Measurements from ENCODE around the gene TMTC2. TPM values are rescaled to one million over a fixed set of nuclear protein-coding genes. Genes with fewer than 3 reads are reported as not detected.
A peak's percentile ranks its signal among the peaks of the same experiment; 100 is the strongest.

Gene TMTC2
- total and polyA plus RNA-seq, 5 donors from 2014 or later: 0.10 to 6.3 (median 0.21) TPM

DNA sequence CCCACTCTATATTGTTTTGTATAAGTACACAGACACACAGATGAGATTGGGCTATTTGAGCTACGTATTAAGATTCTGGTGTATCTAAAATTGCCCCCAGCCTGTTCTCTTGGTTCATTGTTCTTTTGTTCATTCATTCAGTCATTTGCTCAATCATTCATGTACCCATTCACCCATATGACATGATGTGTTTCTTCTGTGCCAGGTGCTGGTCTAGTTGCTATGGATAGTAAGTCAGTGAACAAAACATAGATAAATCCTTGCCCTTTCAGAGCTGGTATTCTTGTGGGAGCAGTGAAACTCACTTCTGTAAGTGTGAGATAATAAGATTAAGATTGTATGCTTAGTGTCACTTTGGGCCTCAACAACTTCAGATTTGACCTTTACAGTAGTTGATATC lies 191.3 kb downstream of the TMTC2 start:
- no peaks in the 10 kb centered on the region for H3K27me3 ChIP-seq (ENCODE audit: control insufficient read depth, insufficient read depth, low read length)

DNA sequence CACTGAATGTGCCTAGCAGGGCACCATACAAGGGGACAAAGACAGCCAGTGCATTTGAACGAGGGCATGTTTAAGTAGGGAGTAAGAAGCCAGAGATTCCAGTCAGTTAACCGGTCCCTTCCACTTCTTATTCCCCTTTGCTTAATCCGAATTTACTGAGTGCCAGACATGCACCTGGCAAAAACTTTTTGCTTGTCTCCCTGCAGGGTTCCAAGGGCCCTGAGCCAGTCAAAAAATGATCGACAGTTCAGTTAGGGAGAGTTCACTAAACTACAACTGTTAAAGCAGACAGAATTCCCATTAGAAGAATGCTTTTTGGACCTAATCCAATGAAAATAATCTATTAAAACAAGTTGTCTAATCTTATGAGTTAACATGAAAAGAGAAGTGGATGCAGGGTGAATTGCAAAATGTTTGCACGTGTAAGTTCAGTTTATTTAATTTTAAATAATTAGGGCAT lies 193.8 kb downstream of the TMTC2 start:
- H3K27ac ChIP-seq (ENCODE audit: insufficient read depth, low read length, poor library complexity, severe bottlenecking): no peak overlapping the region
- no peaks in the 10 kb centered on the region for H3K27me3 Mint-ChIP-seq
- H3K4me1 ChIP-seq (ENCODE audit: control insufficient read depth, insufficient read depth, low read length, poor library complexity, severe bottlenecking): no peaks in the 10 kb centered on the region
- no peaks in the 10 kb centered on the region for H3K9me3 ChIP-seq (ENCODE audit: control insufficient read depth in 2 of 2, low read length in 2 of 2)
- H3K36me3 ChIP-seq (ENCODE audit: control insufficient read depth, insufficient read depth, low read length): no peaks in the 10 kb centered on the region
- H3K4me3 ChIP-seq (ENCODE audit: low read depth, low read length): no peak overlapping the region
- DNase-seq (no peak), ATAC-seq (ENCODE audit: low read depth in 2 of 2) (no peak)
- H3K9me3 Mint-ChIP-seq: peaks cover 0 to 2% (median 0%) of the 10 kb centered on the region in 7 donors
- H3K27ac Mint-ChIP-seq: no peak overlapping the region
- H3K4me3 Mint-ChIP-seq: no peak overlapping the region
- no peaks in the 10 kb centered on the region for H3K27me3 ChIP-seq (ENCODE audit: control insufficient read depth, insufficient read depth, low read length)
- H3K36me3 Mint-ChIP-seq: no peaks in the 10 kb centered on the region
- no peaks in the 10 kb centered on the region for H3K4me1 Mint-ChIP-seq

More for the DNA sequence above, 191.3 kb downstream of the TMTC2 start:
- Histone ChIP-seq H3K4me1 (ENCODE audit: control insufficient read depth, insufficient read depth, low read length, poor library complexity, severe bottlenecking) (no peaks in the 10 kb centered on the region), H3K4me3 (ENCODE audit: low read depth, low read length) (no peak overlapping the region), H3K36me3 (ENCODE audit: control insufficient read depth, insufficient read depth, low read length) (no peaks in the 10 kb centered on the region), H3K9me3 (ENCODE audit: control insufficient read depth in 2 of 2, low read length in 2 of 2) (no peaks in the 10 kb centered on the region), H3K27ac (ENCODE audit: insufficient read depth, low read length, poor library complexity, severe bottlenecking) (no peak overlapping the region)
- ATAC-seq (ENCODE audit: low read depth in 2 of 2) (no peak), DNase-seq (no peak)
- H3K4me1 Mint-ChIP-seq: no peaks in the 10 kb centered on the region
- no peaks in the 10 kb centered on the region for H3K27me3 Mint-ChIP-seq
- H3K27ac Mint-ChIP-seq: no peak overlapping the region
- no peak overlapping the region for H3K4me3 Mint-ChIP-seq
- no peaks in the 10 kb centered on the region for H3K36me3 Mint-ChIP-seq
- peaks cover 0 to 2% (median 0%) of the 10 kb centered on the region in 7 donors for H3K9me3 Mint-ChIP-seq

DNA sequence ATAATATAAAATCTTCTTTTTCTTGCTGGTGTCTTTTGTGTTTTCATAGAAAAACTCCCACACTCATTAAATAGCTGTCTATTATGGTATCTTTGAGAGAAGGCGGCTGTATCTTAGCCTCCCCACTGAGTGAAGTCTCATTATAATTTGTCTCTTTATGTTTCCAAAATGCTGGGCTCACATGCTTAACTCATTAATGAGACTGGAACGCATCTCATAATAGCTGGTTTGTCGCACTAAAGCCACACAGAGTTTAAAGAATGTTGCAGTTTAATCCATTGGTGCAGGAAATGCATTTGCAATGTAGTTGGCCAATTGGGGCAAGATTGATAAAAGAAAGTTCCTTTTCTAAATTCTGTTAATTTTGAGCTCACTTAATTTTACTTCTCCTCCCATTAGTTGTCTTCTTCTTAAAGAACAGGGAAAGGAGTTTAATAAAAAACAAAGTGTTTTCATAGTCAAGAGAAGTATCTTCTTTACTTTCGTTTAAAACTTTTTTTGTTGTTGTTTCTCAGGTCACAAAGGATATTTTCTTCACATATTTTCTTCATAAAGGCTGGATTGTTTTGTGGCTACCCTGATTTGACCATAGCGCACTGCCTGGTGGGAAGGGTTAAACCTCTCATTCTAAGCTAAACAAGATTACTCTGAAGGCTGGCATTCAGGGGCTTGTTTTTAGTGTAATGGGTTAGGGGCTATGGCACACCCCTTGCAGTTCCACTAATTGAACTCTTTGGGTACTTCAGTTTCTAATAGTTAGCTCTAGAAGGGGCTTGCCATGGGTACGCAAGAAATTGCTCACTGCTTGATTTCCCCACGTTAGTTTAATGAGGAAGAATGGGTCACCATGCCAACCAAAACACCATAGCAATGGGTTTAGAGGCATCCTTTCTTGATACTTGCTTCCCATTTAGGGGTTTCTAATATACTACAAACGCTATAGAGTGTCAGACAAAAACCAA lies 197.0 kb downstream of the TMTC2 start:
- H3K4me3 Mint-ChIP-seq: no peak overlapping the region

DNA sequence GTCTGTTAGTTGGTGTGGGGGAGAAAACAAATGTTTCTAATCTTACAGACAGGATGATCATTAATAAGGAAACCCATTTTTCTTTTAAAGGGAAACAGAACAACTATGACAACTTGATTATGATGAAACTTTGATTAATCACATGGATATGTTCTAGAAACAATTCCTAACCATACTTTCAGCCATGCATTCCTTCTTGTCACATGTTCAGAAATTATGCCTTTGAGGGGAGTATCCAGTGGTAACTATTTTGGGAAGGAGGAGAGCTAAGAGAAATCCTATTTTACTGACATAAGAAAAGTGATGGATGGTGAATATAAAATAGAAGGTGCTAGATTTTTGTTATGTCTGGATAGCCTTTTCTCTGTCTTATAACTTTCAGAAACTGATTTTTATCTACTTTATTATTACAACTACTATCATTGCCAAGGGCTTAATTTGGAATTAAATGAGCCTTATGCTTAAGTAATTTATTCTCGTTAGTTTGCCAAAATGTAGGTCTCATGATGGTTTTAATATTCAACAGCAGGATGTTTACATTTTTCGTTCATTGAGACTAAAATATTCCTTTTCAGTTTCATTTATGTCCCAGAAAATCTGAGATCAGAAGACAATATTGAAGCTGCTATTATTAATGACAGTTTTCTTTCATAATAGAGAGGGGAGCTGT lies 200.1 kb downstream of the TMTC2 start:
- H3K4me1 Mint-ChIP-seq: no peaks in the 10 kb centered on the region
- no peak for DNase-seq
- no peaks in the 10 kb centered on the region for H3K9me3 Mint-ChIP-seq
- Histone ChIP-seq H3K27ac (ENCODE audit: insufficient read depth, low read length, poor library complexity, severe bottlenecking) (no peak overlapping the region), H3K9me3 (ENCODE audit: control insufficient read depth in 2 of 2, low read length in 2 of 2) (no peaks in the 10 kb centered on the region), H3K27me3 (ENCODE audit: control insufficient read depth, insufficient read depth, low read length) (no peaks in the 10 kb centered on the region), H3K4me3 (ENCODE audit: low read depth, low read length) (no peak overlapping the region), H3K36me3 (ENCODE audit: control insufficient read depth, insufficient read depth, low read length) (no peaks in the 10 kb centered on the region), H3K4me1 (ENCODE audit: control insufficient read depth, insufficient read depth, low read length, poor library complexity, severe bottlenecking) (no peaks in the 10 kb centered on the region)
- no peak for ATAC-seq (ENCODE audit: low read depth in 2 of 2)
- H3K36me3 Mint-ChIP-seq: no peaks in the 10 kb centered on the region
- H3K4me3 Mint-ChIP-seq: no peak overlapping the region
- no peaks in the 10 kb centered on the region for H3K27me3 Mint-ChIP-seq
- no peak overlapping the region for H3K27ac Mint-ChIP-seq

More for the DNA sequence above, 197.0 kb downstream of the TMTC2 start:
- Histone ChIP-seq H3K9me3 (ENCODE audit: control insufficient read depth in 2 of 2, low read length in 2 of 2) (no peaks in the 10 kb centered on the region), H3K36me3 (ENCODE audit: control insufficient read depth, insufficient read depth, low read length) (no peaks in the 10 kb centered on the region), H3K27me3 (ENCODE audit: control insufficient read depth, insufficient read depth, low read length) (no peaks in the 10 kb centered on the region), H3K4me1 (ENCODE audit: control insufficient read depth, insufficient read depth, low read length, poor library complexity, severe bottlenecking) (no peaks in the 10 kb centered on the region), H3K4me3 (ENCODE audit: low read depth, low read length) (no peak overlapping the region), H3K27ac (ENCODE audit: insufficient read depth, low read length, poor library complexity, severe bottlenecking) (no peak overlapping the region)
- ATAC-seq (ENCODE audit: low read depth in 2 of 2) (no peak), DNase-seq (no peak)
- no peak overlapping the region for H3K27ac Mint-ChIP-seq
- no peaks in the 10 kb centered on the region for H3K27me3 Mint-ChIP-seq
- H3K4me1 Mint-ChIP-seq: no peaks in the 10 kb centered on the region
- no peaks in the 10 kb centered on the region for H3K9me3 Mint-ChIP-seq
- no peaks in the 10 kb centered on the region for H3K36me3 Mint-ChIP-seq

DNA sequence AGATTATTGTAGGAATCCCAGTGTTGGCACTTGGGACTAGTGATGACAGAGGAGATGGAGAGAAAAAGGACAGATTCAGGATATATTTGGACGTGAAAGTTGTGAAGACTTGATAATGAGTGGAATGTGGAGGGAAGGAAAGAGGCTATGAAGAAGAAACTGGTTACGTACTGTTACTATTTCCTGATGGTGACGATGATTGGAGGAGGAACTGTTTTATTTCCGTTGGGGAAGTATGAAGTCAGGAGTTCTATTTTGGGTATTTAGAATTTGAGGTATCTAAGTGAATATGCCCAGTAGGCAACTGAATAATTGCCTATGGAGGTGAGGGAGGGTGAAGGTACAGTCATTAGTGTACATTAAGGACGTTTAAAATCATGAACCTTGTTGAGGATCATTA lies 207.2 kb downstream of the TMTC2 start:
- no peaks in the 10 kb centered on the region for H3K4me1 Mint-ChIP-seq
- H3K27me3 Mint-ChIP-seq: no peaks in the 10 kb centered on the region
- H3K36me3 ChIP-seq (ENCODE audit: control insufficient read depth, insufficient read depth, low read length): no peaks in the 10 kb centered on the region

DNA sequence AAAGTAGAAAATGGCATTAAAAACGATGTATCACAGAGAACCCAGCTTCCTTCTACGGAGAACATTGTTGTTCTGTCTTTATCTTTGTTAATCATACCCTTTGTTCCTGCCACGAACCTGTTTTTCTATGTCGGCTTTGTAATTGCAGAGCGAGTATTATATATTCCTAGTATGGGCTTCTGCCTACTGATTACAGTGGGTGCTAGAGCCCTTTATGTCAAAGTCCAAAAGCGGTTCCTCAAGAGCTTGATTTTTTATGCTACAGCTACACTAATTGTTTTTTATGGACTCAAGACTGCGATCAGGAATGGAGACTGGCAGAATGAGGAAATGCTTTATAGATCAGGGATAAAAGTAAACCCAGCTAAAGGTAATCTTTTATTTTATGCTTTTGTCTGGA lies 209.6 kb downstream of the TMTC2 start:
- H3K36me3 ChIP-seq (ENCODE audit: control insufficient read depth, insufficient read depth, low read length): no peaks in the 10 kb centered on the region
- H3K27ac ChIP-seq (ENCODE audit: insufficient read depth, low read length, poor library complexity, severe bottlenecking): no peak overlapping the region
- peaks cover 0 to 3% (median 0%) of the 10 kb centered on the region in 7 donors for H3K9me3 Mint-ChIP-seq
- no peaks in the 10 kb centered on the region for H3K4me1 Mint-ChIP-seq
- H3K27me3 ChIP-seq (ENCODE audit: control insufficient read depth, insufficient read depth, low read length): no peaks in the 10 kb centered on the region
- H3K4me1 ChIP-seq (ENCODE audit: control insufficient read depth, insufficient read depth, low read length, poor library complexity, severe bottlenecking): no peaks in the 10 kb centered on the region
- H3K9me3 ChIP-seq (ENCODE audit: control insufficient read depth in 2 of 2, low read length in 2 of 2): no peaks in the 10 kb centered on the region
- H3K36me3 Mint-ChIP-seq: peaks cover 4% of the 10 kb centered on the region
- DNase-seq (no peak), ATAC-seq (ENCODE audit: low read depth in 2 of 2) (no peak)
- H3K4me3 ChIP-seq (ENCODE audit: low read depth, low read length): no peak overlapping the region
- no peaks in the 10 kb centered on the region for H3K27me3 Mint-ChIP-seq
- peak overlapping the region in 1 of 3 donors; percentile 48 for H3K27ac Mint-ChIP-seq
- H3K4me3 Mint-ChIP-seq: no peak overlapping the region

More for the DNA sequence above, 207.2 kb downstream of the TMTC2 start:
- no peak for ATAC-seq (ENCODE audit: low read depth in 2 of 2)
- Histone ChIP-seq H3K9me3 (ENCODE audit: control insufficient read depth in 2 of 2, low read length in 2 of 2) (no peaks in the 10 kb centered on the region), H3K4me1 (ENCODE audit: control insufficient read depth, insufficient read depth, low read length, poor library complexity, severe bottlenecking) (no peaks in the 10 kb centered on the region), H3K27ac (ENCODE audit: insufficient read depth, low read length, poor library complexity, severe bottlenecking) (no peak overlapping the region), H3K27me3 (ENCODE audit: control insufficient read depth, insufficient read depth, low read length) (no peaks in the 10 kb centered on the region), H3K4me3 (ENCODE audit: low read depth, low read length) (no peak overlapping the region)
- DNase-seq: no peak
- peaks cover 0 to 3% (median 0%) of the 10 kb centered on the region in 7 donors for H3K9me3 Mint-ChIP-seq
- H3K4me3 Mint-ChIP-seq: no peak overlapping the region
- peaks cover 4% of the 10 kb centered on the region for H3K36me3 Mint-ChIP-seq
- no peak overlapping the region for H3K27ac Mint-ChIP-seq

DNA sequence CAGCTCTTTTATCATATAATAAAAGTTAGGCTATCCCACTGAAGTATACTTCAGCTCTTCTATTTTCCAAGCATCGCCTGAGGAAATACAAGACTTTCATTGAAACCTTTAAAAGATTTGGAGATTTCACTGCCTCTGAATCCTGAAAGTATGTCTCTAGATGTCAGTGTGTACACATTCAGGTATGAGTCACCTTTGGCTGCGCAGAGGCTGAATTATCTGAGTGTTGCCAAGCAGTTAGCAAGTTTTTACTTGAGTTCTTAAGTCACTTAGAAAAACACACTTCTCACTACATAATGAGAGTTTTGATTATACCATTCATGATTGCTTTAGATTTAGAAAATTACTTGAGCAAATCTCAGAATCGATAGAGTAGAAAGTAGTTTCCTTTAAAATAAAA lies 210.3 kb downstream of the TMTC2 start:
- Histone ChIP-seq H3K9me3 (ENCODE audit: control insufficient read depth in 2 of 2, low read length in 2 of 2) (no peaks in the 10 kb centered on the region), H3K36me3 (ENCODE audit: control insufficient read depth, insufficient read depth, low read length) (no peaks in the 10 kb centered on the region), H3K4me1 (ENCODE audit: control insufficient read depth, insufficient read depth, low read length, poor library complexity, severe bottlenecking) (no peaks in the 10 kb centered on the region), H3K27me3 (ENCODE audit: control insufficient read depth, insufficient read depth, low read length) (no peaks in the 10 kb centered on the region), H3K4me3 (ENCODE audit: low read depth, low read length) (no peak overlapping the region), H3K27ac (ENCODE audit: insufficient read depth, low read length, poor library complexity, severe bottlenecking) (no peak overlapping the region)
- Mint-ChIP-seq H3K27ac (no peak overlapping the region), H3K4me3 (no peak overlapping the region), H3K36me3 (peaks cover 4% of the 10 kb centered on the region), H3K4me1 (no peaks in the 10 kb centered on the region), H3K27me3 (no peaks in the 10 kb centered on the region), H3K9me3 (peaks cover 0 to 3% (median 0%) of the 10 kb centered on the region in 7 donors)
- no peak for DNase-seq
- no peak for ATAC-seq (ENCODE audit: low read depth in 2 of 2)

Data from CD4-positive, CD25-positive, alpha-beta regulatory T cell (primary cell).